Stimulated activated CD8-positive, alpha-beta memory T cell treated with anti-CD3 and anti-CD28 coated beads, Interleukin-12 subunit alpha, Interleukin-12 subunit beta, amount 100 ng/mL, for 4 hours (primary cell): ENCODE data around the gene MOV10L1.
"Not testable (repeated sequence)": the region's sequence is repeated elsewhere in the genome, so short reads cannot be mapped to it uniquely, and the experiment has no call there.

ENCODE experiments used
- DNase-seq: peaks from one replicate; pipeline ENCODE4 v3.0.0-alpha.2; 2020; ENCODE audit warnings: low read depth

The MOV10L1 gene

GRCh38 chr22:50138041-50138440, 48.2 kb downstream of the MOV10L1 start:
- no peak for DNase-seq

- DNase-seq = no peak
These were observed 49.2 kb downstream of the MOV10L1 start for GRCh38 chr22:50138988-50139387.

- no peak for DNase-seq
These were observed 50.1 kb downstream of the MOV10L1 start for GRCh38 chr22:50139843-50140415.

- no peak for DNase-seq
These were observed 50.8 kb downstream of the MOV10L1 start for GRCh38 chr22:50140615-50141014.

GRCh38 chr22:50141462-50141861, 51.7 kb downstream of the MOV10L1 start:
- DNase-seq = no peak

- DNase-seq = no peak
These were observed 52.1 kb downstream of the MOV10L1 start for GRCh38 chr22:50141891-50142363.

- no peak for DNase-seq
These were observed 53.3 kb downstream of the MOV10L1 start for GRCh38 chr22:50143096-50143495.

GRCh38 chr22:50144005-50144614, 54.3 kb downstream of the MOV10L1 start:
- no peak for DNase-seq

- DNase-seq = no peak
These were observed 56.1 kb downstream of the MOV10L1 start for GRCh38 chr22:50145721-50146438.

- DNase-seq = no peak
These were observed 56.8 kb downstream of the MOV10L1 start for GRCh38 chr22:50146439-50147238.

GRCh38 chr22:50147258-50148165, 57.7 kb downstream of the MOV10L1 start:
- not testable (repeated sequence) for DNase-seq

- DNase-seq = no peak
These were observed 58.3 kb downstream of the MOV10L1 start for GRCh38 chr22:50148166-50148500.

- DNase-seq = peak; percentile 38
These were observed 59.4 kb downstream of the MOV10L1 start for GRCh38 chr22:50148991-50149721.

GRCh38 chr22:50150161-50151129, 60.6 kb downstream of the MOV10L1 start:
- no peak for DNase-seq

- no peak for DNase-seq
These were observed 62.0 kb downstream of the MOV10L1 start for GRCh38 chr22:50151571-50152537.

- no peak for DNase-seq
These were observed 63.4 kb downstream of the MOV10L1 start for GRCh38 chr22:50153056-50153755.

- DNase-seq = no peak
These were observed 63.9 kb downstream of the MOV10L1 start for GRCh38 chr22:50153756-50154140.
